ENCODE measurements around the gene GPC6. TPM values are rescaled to one million over a fixed set of nuclear protein-coding genes. Genes with fewer than 3 reads are reported as not detected.

Gene GPC6
- total RNA-seq, 6 donors from 2014 or later, result 1.3 to 7.3 (median 3.4) TPM

GRCh38 chr13:93339550-93339949 lies 112.9 kb downstream of the GPC6 start:
- DNase-seq (no peak), ATAC-seq (ENCODE audit: low FRiP score in 2 of 2) (no peak)
- Histone ChIP-seq H3K4me3 (no peak overlapping the region), H3K27me3 (no peaks in the 10 kb centered on the region), H3K36me3 (no peaks in the 10 kb centered on the region), H3K4me1 (no peaks in the 10 kb centered on the region), H3K9me3 (peaks cover 0 to 3% (median 0%) of the 10 kb centered on the region in 4 donors), H3K27ac (no peak overlapping the region)
- no peak for TF ChIP-seq POLR2A (IDR thresholded peaks at IDR 0.05)
- no peak for TF ChIP-seq EP300 (IDR thresholded peaks at IDR 0.05)
- no peak for TF ChIP-seq CTCF (IDR thresholded peaks at IDR 0.05)
- no peak for TF ChIP-seq POLR2AphosphoS5 (IDR thresholded peaks at IDR 0.05)
- 85 to 88% methylated on average over 4 of the region's 4 CpGs for WGBS, 2 donors

GRCh38 chr13:93341517-93341916 lies 114.9 kb downstream of the GPC6 start:
- no peak overlapping the region for H3K27ac ChIP-seq
- no peak overlapping the region for H3K4me3 ChIP-seq
- no peak for DNase-seq
- no peaks in the 10 kb centered on the region for H3K36me3 ChIP-seq
- H3K9me3 ChIP-seq, result peaks cover 0 to 3% (median 0%) of the 10 kb centered on the region in 4 donors
- TF ChIP-seq POLR2AphosphoS5 (IDR thresholded peaks at IDR 0.05) (no peak), CTCF (IDR thresholded peaks at IDR 0.05) (no peak), EP300 (IDR thresholded peaks at IDR 0.05) (no peak), POLR2A (IDR thresholded peaks at IDR 0.05) (no peak)
- no peak for ATAC-seq (ENCODE audit: low FRiP score in 2 of 2)
- H3K4me1 ChIP-seq, result no peaks in the 10 kb centered on the region
- H3K27me3 ChIP-seq, result no peaks in the 10 kb centered on the region
- WGBS, 2 donors, result 85 to 97% methylated on average over 4 of the region's 4 CpGs

- WGBS, 2 donors, result 74 to 76% methylated on average over 4 of the region's 4 CpGs
- ATAC-seq (ENCODE audit: low FRiP score in 2 of 2), result no peak
- no peaks in the 10 kb centered on the region for H3K36me3 ChIP-seq
Measured at GRCh38 chr13:93343097-93343496, 116.5 kb downstream of the GPC6 start.

GRCh38 chr13:93344048-93344705 lies 117.6 kb downstream of the GPC6 start:
- ATAC-seq (ENCODE audit: low FRiP score in 2 of 2) (no peak), DNase-seq (no peak)
- Histone ChIP-seq H3K4me3 (no peak overlapping the region), H3K27ac (no peak overlapping the region), H3K4me1 (no peaks in the 10 kb centered on the region), H3K36me3 (no peaks in the 10 kb centered on the region), H3K27me3 (no peaks in the 10 kb centered on the region), H3K9me3 (peaks cover 0 to 3% (median 0%) of the 10 kb centered on the region in 4 donors)
- WGBS, 2 donors, result 60 to 72% methylated on average over 3 of the region's 3 CpGs
- TF ChIP-seq CTCF (IDR thresholded peaks at IDR 0.05) (no peak), EP300 (IDR thresholded peaks at IDR 0.05) (no peak), POLR2AphosphoS5 (IDR thresholded peaks at IDR 0.05) (no peak), POLR2A (IDR thresholded peaks at IDR 0.05) (no peak)

More at GRCh38 chr13:93343097-93343496, 116.5 kb downstream of the GPC6 start:
- Histone ChIP-seq H3K4me3 (no peak overlapping the region), H3K4me1 (no peaks in the 10 kb centered on the region), H3K27ac (no peak overlapping the region), H3K9me3 (peaks cover 0 to 3% (median 0%) of the 10 kb centered on the region in 4 donors), H3K27me3 (no peaks in the 10 kb centered on the region)
- TF ChIP-seq EP300 (IDR thresholded peaks at IDR 0.05) (no peak), POLR2A (IDR thresholded peaks at IDR 0.05) (no peak), CTCF (IDR thresholded peaks at IDR 0.05) (no peak), POLR2AphosphoS5 (IDR thresholded peaks at IDR 0.05) (no peak)
- no peak for DNase-seq

GRCh38 chr13:93345024-93345423 lies 118.4 kb downstream of the GPC6 start:
- Histone ChIP-seq H3K9me3 (peaks cover 0 to 3% (median 0%) of the 10 kb centered on the region in 4 donors), H3K4me3 (no peak overlapping the region), H3K4me1 (no peaks in the 10 kb centered on the region), H3K27me3 (no peaks in the 10 kb centered on the region), H3K36me3 (no peaks in the 10 kb centered on the region), H3K27ac (no peak overlapping the region)
- no peak for DNase-seq
- TF ChIP-seq POLR2A (IDR thresholded peaks at IDR 0.05), result no peak
- TF ChIP-seq POLR2AphosphoS5 (IDR thresholded peaks at IDR 0.05), result no peak
- TF ChIP-seq CTCF (IDR thresholded peaks at IDR 0.05), result no peak
- no peak for TF ChIP-seq EP300 (IDR thresholded peaks at IDR 0.05)
- no peak for ATAC-seq (ENCODE audit: low FRiP score in 2 of 2)
